ENCODE data around the gene EIPR1.
A peak's percentile ranks its signal among the peaks of the same experiment; 100 is the strongest.

EIPR1 gene

DNA sequence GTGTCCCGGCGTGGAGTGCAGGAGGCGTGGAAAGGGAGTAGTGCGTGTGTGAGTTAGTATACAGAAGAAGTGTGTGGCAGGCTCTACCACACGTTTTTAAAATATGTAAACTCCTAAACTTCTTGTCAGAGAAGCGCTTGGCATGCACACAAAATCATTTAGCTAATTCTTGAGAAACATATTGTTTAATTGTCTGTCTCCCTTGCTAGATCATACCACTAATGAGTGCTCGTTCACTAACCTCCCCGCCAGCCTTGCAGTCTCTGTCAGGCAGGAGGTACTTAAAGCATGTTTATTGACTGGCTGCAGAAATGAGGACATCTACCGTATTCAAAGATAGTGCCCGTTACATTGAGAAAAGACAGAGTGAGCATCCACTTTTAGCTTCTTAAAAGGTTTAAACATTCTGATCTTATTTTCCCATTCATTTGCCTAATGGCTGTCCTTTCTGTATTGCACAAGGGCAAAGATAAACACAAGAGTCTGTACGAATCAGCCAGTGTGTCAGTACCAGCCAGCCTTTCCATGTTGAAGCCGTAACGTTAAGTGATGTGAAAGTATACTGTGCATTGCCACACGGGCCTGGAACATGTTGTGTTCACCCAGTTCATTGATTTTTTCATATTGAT, 43.3 kb upstream of the EIPR1 start:
- Histone ChIP-seq H3K4me3 (no peak overlapping the region; a peak in 1 of 20 replicates), H3K27ac (peak overlapping the region in 5 of 11 experiments; percentile 3 to 60 (median 43); a peak in 6 of 22 replicates), H3K4me1 (peaks cover 0 to 72% (median 54%) of the 10 kb centered on the region in 10 experiments; a peak in 18 of 20 replicates), H3K9ac (peak overlapping the region in 5 of 11 experiments; percentile 5 to 55 (median 33); a peak in 8 of 22 replicates), H3K4me2 (peak overlapping the region in 8 of 11 experiments; percentile 58 to 93 (median 72); a peak in 16 of 22 replicates), H3K27me3 (no peaks in the 10 kb centered on the region), H3K9me3 (replicated peaks in 1 of 11) (peaks cover 0 to 12% (median 0%) of the 10 kb centered on the region in 11 experiments; a peak in 3 of 22 replicates), H4K20me1 (peaks cover 0 to 45% (median 17%) of the 10 kb centered on the region in 11 experiments; a peak in 13 of 22 replicates), H3K36me3 (peaks cover 24 to 83% (median 56%) of the 10 kb centered on the region in 11 experiments)
- TF ChIP-seq Cebpa-rat (IDR thresholded peaks at IDR 0.05) = no peak

DNA sequence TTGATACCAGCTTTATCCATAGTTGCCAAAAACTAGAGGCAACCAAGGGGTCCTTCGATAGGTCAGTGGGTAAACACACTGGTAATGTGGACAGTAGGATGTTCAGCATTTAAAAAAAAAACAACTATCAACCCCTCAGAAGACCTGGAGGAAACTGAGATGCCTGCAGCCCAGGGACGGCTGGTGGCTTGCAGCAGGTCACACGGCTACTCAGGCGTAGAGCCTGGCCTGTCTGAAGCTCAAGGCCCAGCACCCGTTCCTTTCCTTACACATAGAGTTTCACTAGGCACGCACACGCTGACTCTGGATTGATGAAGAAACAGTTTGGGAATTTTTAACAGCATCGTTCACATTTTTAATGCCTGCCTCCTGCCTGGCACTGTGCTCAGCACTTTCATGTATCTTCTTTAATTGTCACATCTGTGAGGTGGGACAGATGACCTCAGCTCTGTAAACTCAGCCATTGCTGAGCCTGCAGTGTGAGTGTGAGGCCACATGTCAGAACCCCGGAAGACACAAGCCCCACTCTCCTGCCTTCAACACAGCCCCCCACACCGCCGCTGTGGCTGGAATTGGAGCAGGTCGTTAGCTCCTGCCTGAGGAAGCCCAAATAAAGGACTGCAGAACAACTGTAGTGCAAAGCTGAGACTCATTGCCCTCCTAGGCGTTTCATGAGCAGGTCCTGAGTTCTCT, 42.6 kb upstream of the EIPR1 start:
- no peaks in the 10 kb centered on the region for H3K27me3 ChIP-seq
- no peak for TF ChIP-seq Cebpa-rat (IDR thresholded peaks at IDR 0.05)
- H3K36me3 ChIP-seq = peaks cover 18 to 79% (median 51%) of the 10 kb centered on the region in 11 experiments

DNA sequence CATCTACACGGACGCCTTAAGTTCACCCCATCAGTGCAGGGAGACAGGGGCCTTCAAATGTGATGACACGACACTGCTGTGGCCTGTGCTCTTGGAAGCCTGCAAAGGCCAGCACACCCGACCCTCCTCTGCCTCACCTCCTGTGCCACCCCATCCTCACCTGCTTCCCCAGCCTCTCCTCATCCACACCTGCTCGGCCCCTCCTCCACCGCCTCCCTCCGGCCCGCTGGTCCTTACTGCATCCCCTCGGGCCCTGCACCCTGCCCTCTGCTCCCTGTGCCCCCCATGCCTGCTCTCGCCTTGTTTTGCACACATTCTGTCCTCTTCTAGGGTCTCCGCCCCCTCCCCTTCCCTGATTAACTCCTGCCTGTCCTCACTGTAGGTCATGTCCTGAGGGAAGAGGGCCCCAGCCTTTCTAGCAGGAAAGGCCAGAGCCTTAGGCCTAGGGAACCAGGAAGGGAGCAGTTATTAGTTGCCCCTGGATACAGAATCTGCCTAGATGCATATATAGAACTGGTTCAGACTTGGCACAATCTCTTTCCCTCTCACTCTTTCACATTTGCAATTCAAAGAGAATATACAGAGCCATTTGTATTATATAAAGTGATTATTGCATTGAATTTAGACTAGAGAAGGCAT, 41.3 kb upstream of the EIPR1 start:
- TF ChIP-seq Cebpa-rat (IDR thresholded peaks at IDR 0.05) = no peak
- peaks cover 7 to 79% (median 46%) of the 10 kb centered on the region in 11 experiments; a peak in 20 of 22 replicates for H3K36me3 ChIP-seq
- peak overlapping the region in 9 of 11 experiments; percentile 2 to 93 (median 65); a peak in 15 of 22 replicates for H3K4me2 ChIP-seq
- peaks cover 0 to 4% (median 0%) of the 10 kb centered on the region in 11 experiments; a peak in 3 of 22 replicates for H3K9me3 ChIP-seq (replicated peaks in 1 of 11)
- peak overlapping the region in 3 of 11 experiments; percentile 15 to 18 (median 15); a peak in 4 of 22 replicates for H3K9ac ChIP-seq
- no peaks in the 10 kb centered on the region for H3K27me3 ChIP-seq
- peak overlapping the region in 4 of 11 experiments; percentile 7 to 48 (median 18); a peak in 4 of 22 replicates for H3K27ac ChIP-seq
- peaks cover 0 to 45% (median 21%) of the 10 kb centered on the region in 11 experiments; a peak in 13 of 22 replicates for H4K20me1 ChIP-seq
- H3K4me1 ChIP-seq = peaks cover 0 to 89% (median 64%) of the 10 kb centered on the region in 10 experiments; a peak in 18 of 20 replicates
- no peak overlapping the region for H3K4me3 ChIP-seq

More for the DNA sequence above, 42.6 kb upstream of the EIPR1 start:
- Histone ChIP-seq H3K9ac (peak overlapping the region in 5 of 11 experiments; percentile 5 to 55 (median 33); a peak in 9 of 22 replicates), H3K4me3 (no peak overlapping the region; a peak in 1 of 20 replicates), H3K9me3 (replicated peaks in 1 of 11) (peaks cover 0 to 12% (median 0%) of the 10 kb centered on the region in 11 experiments; a peak in 3 of 22 replicates), H3K4me1 (peaks cover 0 to 76% (median 54%) of the 10 kb centered on the region in 10 experiments; a peak in 18 of 20 replicates), H4K20me1 (peaks cover 0 to 45% (median 17%) of the 10 kb centered on the region in 11 experiments; a peak in 13 of 22 replicates), H3K27ac (peak overlapping the region in 5 of 11 experiments; percentile 3 to 60 (median 43); a peak in 6 of 22 replicates), H3K4me2 (peak overlapping the region in 9 of 11 experiments; percentile 33 to 93 (median 65); a peak in 18 of 22 replicates)

DNA sequence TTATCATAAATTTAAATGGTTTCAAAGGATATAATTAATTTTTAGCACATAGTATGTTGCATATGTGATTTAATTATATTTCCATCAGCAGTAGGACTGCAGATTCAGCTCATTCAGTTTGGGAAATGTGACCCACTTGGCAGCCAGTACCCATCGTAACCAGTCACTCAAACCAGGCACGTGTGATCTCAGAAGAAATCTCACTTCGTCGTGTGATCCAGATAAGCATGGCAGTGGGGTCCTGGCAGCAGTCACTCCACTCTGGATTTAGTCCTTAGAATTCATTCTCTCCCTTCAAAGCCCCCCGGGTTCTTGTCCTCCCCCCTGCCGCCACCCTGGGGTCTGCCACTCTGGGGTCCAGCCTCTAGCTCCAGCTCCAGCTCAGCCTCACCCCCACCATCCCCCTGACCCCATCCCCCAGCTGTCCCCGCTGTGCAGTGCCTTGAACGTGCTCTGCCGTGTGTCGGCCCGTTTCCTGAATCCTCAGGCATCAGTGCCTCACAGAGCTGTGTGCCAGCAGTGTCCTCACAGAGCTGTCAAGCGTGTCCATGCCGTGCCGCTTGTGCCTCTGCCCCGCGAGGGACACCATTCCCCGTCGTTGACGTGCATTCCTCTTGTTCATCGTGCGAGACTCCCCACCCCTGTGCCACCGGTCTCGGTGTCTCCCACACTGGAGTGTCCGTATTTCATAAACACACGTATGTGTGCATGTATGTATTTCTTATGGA, 36.7 kb upstream of the EIPR1 start:
- Histone ChIP-seq H4K20me1 (peaks cover 0 to 46% (median 14%) of the 10 kb centered on the region in 11 experiments; a peak in 12 of 22 replicates), H3K4me2 (peak overlapping the region in 6 of 11 experiments; percentile 26 to 60 (median 44); a peak in 9 of 22 replicates), H3K9me3 (replicated peaks in 1 of 11) (no peaks in the 10 kb centered on the region), H3K27ac (no peak overlapping the region), H3K36me3 (peaks cover 14 to 73% (median 32%) of the 10 kb centered on the region in 11 experiments; a peak in 20 of 22 replicates), H3K4me3 (no peak overlapping the region), H3K4me1 (peaks cover 7 to 64% (median 33%) of the 10 kb centered on the region in 10 experiments; a peak in 19 of 20 replicates), H3K27me3 (no peaks in the 10 kb centered on the region), H3K9ac (0 out of 22 replicates have a peak overlapping the region, but pooled peaks of 1 of the 11 experiments have one; percentile 10)
- no peak for TF ChIP-seq Cebpa-rat (IDR thresholded peaks at IDR 0.05)

DNA sequence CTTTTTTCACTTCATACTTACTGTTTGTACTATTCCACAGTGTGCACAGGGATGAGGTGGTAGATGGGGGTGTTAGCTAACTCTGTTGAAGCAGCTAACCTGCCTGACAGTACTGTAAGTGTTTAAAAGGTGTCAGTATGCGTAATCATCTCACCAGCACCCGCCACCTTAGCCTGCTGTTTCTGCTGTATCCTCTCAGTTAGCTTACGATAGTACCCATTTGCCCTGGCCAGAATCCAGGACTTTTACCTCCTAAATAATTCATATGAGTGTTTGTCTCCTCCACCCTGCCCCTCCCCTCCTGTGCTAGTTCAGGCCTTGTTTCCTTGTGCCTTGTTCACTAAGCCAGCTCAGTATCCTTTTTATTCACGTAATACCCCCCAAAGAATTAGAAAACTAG, 36.1 kb upstream of the EIPR1 start:
- Histone ChIP-seq H3K9ac (no peak overlapping the region), H3K4me2 (peak overlapping the region in 4 of 11 experiments; percentile 41 to 60 (median 50); a peak in 7 of 22 replicates), H3K36me3 (peaks cover 18 to 71% (median 36%) of the 10 kb centered on the region in 11 experiments), H4K20me1 (peaks cover 0 to 48% (median 13%) of the 10 kb centered on the region in 11 experiments; a peak in 12 of 22 replicates), H3K4me3 (no peak overlapping the region), H3K9me3 (replicated peaks in 1 of 11) (no peaks in the 10 kb centered on the region), H3K27ac (no peak overlapping the region), H3K4me1 (peaks cover 7 to 59% (median 28%) of the 10 kb centered on the region in 10 experiments; a peak in 19 of 20 replicates), H3K27me3 (no peaks in the 10 kb centered on the region)
- no peak for TF ChIP-seq Cebpa-rat (IDR thresholded peaks at IDR 0.05)

DNA sequence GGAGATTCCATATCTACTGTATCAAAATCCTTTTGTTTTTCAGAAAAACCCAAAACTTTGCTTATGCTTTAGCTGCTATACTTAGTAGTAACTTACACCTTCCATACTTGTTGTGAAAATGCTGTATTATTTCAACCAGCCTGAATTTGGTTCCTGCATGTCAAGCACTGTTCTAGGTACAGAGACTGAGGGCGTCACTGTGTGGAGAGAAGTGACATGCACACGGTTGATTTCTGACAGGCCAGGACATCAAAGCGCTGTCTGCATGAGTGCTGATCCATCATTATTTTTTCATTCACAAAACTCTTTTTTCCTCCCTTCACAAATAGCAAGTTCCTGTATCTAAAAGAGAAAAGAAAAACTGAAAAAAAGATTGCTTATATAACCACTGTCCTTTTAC, 33.5 kb upstream of the EIPR1 start:
- H3K4me2 ChIP-seq = 0 out of 22 replicates have a peak overlapping the region, but pooled peaks of 1 of the 11 experiments have one; percentile 0
- H4K20me1 ChIP-seq = peaks cover 0 to 50% (median 7%) of the 10 kb centered on the region in 11 experiments; a peak in 11 of 22 replicates
- H3K9ac ChIP-seq = no peak overlapping the region
- TF ChIP-seq Cebpa-rat (IDR thresholded peaks at IDR 0.05) = no peak
- peaks cover 24 to 79% (median 42%) of the 10 kb centered on the region in 11 experiments for H3K36me3 ChIP-seq
- H3K27me3 ChIP-seq = no peaks in the 10 kb centered on the region
- peaks cover 13 to 45% (median 29%) of the 10 kb centered on the region in 10 experiments for H3K4me1 ChIP-seq
- H3K9me3 ChIP-seq (replicated peaks in 1 of 11) = no peaks in the 10 kb centered on the region
- H3K4me3 ChIP-seq = no peak overlapping the region
- no peak overlapping the region for H3K27ac ChIP-seq

DNA sequence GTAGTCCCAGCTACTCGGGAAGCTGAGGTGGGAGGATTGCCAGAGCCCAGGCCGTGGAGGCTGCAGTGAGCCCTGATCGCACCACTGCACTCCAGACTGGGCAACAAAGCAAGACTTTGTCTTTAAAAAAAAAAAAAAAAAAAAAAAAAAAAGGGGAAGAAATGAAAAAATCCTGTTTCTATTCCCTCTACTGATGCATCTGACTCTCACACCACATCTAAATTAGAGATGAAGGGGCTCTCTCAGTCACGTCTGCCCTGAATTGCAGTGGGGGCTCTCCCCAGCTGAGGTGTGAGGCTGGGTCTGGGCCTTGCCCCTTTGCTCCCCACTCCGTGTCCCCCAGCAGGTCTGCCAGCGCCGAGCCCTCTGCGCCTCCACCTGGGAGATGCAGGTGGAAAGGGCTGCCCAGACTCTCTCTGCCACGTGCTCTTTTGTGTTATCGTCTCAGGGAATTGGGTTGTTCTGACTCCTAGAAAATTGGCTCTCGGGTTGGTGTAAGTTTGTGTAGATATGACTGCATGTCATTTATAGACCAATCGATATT, 32.1 kb upstream of the EIPR1 start:
- Histone ChIP-seq H3K9me3 (replicated peaks in 1 of 11) (no peaks in the 10 kb centered on the region), H3K27me3 (no peaks in the 10 kb centered on the region), H3K36me3 (peaks cover 31 to 85% (median 48%) of the 10 kb centered on the region in 11 experiments), H4K20me1 (peaks cover 0 to 52% (median 17%) of the 10 kb centered on the region in 11 experiments; a peak in 12 of 22 replicates), H3K4me3 (no peak overlapping the region), H3K4me1 (peaks cover 13 to 40% (median 27%) of the 10 kb centered on the region in 10 experiments), H3K9ac (no peak overlapping the region), H3K27ac (no peak overlapping the region), H3K4me2 (peak overlapping the region in 2 of 11 experiments; percentile 27 to 45; a peak in 3 of 22 replicates)
- TF ChIP-seq Cebpa-rat (IDR thresholded peaks at IDR 0.05) = no peak

Data from BLaER1 treated with 17β-estradiol and CSF1 and Interleukin-3, amounts not matched to agents 10 nM and 100 nM (cell line).